NCI-H510A (cell line): ENCODE data around the gene JARID2.

ENCODE experiments used
- DNase-seq: peaks from one replicate; lab custom pipeline; 2025; lab: John Stamatoyannopoulos, UW

Gene JARID2

DNA sequence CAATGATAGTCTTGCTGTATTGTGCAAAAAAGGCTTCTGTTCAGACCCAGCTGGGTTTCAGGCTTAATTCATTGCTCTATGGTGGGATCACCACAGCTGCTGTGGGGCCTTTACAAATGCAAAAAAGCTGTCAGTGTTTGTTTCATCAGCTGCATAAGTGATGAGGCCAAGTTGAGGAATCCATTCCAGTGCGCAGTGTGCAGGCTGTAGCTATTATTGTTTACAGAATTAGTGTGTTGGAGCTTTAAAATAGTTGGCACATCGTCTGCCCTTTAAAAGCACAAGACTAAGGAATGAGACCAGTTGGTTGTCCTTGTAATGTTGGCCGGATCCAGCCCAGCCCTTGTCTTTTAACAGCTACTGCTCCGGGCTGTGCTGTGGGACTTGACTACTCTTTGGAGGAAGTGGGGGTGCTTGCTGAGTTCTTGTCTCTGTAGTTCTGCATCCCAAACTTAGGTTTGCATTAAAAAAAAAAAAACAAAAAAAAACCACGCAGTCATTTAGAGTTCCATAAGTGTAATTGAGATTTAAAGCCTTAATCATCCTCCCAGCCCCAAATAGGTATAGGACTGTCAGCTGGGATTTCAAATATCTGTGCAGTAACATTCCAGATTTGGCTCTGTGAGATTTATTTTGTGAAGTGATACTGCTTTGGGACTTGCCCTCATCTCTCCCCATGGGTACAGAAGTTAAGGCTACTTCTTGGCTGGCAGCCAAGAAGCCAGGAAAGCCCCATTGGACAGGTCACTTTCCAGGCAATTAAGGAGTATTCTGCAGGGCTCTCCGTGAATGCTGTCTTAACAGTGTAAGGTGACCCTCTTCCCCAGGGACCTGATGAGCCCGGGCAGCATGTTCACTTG is 19.3 kb downstream of the JARID2 start:
- DNase-seq, result no peak

GRCh38 chr6:15265787-15266186 is 19.9 kb downstream of the JARID2 start:
- no peak for DNase-seq

- DNase-seq, result no peak
These were observed 20.6 kb downstream of the JARID2 start for GRCh38 chr6:15266423-15266996.

- DNase-seq, result no peak
These were observed 21.4 kb downstream of the JARID2 start for GRCh38 chr6:15267221-15267620.

DNA sequence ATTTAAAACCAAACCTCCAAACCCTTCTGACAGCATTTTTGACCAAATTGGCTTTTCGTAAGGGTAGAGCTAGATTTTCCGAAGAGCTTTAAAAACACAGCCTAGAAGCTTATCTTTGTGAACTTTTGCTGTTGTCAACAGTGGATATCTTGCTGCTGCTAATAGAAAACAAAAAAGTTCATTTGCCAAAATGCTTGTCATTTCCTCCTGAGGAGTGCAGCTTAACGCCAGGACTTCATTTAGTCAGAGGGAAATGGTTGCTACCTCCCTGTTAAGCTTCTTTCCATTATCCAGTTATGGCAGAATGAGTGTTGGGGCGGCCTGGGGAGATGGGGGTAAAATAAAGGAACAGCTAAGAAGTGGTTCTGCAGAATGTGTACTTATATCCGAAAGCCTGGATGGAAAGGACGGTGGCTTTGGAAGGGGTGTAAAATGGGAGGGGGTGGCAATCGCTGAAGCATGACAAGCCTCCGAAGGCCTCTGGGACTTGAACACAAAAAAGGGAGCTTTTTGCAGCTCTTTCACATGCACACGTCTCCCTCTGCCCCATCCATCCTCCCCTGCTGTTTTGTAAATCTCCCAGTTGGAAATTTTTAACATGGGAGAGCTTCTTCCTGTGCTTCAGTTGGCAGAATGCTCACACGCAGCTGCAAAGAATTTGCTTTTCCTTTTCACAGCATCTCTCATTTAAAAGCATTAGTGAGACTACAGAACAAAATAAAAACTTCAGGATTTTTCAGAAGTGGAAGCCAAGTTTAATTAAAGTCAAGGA is 22.5 kb downstream of the JARID2 start:
- no peak for DNase-seq

- DNase-seq, result no peak
These were observed 23.1 kb downstream of the JARID2 start for GRCh38 chr6:15269011-15269410.

DNA sequence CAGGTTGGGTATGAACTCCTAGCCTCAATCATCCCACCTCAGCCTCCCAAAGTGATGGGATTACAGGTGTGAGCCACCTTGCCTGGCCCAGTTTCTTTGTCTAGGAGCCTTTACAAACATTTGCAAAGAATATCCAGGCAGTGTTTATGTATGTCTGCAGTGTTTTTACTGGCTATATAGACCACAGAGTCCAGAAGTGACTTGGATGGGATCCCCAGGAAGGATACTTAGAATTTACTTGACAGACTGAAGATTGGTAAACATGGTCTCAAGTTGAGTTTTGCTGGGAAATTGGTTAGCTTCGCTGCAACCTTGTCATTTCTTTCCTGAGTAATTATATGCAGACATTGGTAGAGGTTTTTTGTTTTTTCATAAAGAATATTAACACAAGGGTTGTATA is 23.8 kb downstream of the JARID2 start:
- DNase-seq, result no peak

- DNase-seq, result no peak
These were observed 24.5 kb downstream of the JARID2 start for GRCh38 chr6:15270402-15270801.

DNA sequence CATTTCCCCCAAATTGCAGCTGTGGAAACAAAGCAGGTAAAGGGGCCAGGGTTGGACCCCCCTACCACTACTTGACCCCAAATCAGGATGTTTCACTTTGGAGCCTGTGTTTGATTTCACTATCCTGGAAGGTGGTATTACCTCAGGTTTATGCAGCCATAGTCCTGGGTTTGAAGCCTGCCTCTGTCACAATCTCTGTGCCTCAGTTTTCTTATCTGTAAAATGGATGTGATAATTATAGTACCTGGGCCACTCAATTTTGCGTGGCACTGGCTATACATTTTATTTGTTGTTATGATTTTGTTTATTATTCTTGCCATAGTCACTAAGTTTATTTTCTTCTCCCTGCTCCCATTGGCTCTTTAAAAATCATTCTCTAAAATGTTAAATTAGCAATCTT is 26.7 kb downstream of the JARID2 start:
- no peak for DNase-seq

GRCh38 chr6:15274692-15275387 is 29.0 kb downstream of the JARID2 start:
- DNase-seq, result no peak

- DNase-seq, result no peak
These were observed 30.4 kb downstream of the JARID2 start for GRCh38 chr6:15276036-15276985.

- DNase-seq, result no peak
These were observed 33.3 kb downstream of the JARID2 start for GRCh38 chr6:15279047-15279661.

GRCh38 chr6:15280028-15280427 is 34.2 kb downstream of the JARID2 start:
- DNase-seq, result no peak

DNA sequence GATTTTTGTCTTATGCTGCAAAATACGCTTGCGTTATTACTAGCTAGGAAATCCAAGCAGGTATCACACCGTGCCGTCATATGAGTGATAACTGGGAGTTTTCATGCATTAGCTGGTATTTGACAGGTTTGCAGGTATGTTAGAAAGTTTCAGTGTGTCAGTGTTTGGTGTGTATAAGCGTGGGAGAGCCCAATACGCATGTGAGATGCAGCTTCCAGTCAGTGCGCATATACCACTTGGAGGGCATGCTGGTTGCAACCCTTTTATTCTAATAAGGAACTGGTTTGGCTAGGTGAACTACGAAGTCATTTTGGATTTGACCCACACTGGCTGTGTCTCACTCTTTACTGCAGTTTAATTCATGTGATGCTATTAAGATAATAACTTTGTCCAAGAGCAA is 35.1 kb downstream of the JARID2 start:
- DNase-seq, result no peak

DNA sequence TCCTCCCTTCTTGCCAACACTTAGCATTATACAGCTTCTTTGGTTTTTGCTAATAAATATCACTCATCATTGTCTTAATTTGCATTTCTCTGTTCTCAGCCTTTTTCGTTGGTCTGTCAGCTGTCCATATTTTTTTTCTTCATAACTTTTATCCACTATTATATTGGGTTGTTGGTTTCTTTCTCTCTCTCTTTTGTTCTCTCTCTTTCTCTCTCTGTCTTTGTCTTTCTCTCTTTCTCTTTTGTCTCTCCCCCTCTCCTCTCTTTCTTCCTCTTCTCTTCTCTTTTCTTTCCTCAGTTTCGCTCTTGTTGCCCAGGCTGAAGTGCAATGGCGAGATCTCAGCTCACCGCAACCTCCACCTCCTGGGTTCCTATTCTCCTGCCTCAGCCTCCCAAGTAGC is 36.5 kb downstream of the JARID2 start:
- no peak for DNase-seq

DNA sequence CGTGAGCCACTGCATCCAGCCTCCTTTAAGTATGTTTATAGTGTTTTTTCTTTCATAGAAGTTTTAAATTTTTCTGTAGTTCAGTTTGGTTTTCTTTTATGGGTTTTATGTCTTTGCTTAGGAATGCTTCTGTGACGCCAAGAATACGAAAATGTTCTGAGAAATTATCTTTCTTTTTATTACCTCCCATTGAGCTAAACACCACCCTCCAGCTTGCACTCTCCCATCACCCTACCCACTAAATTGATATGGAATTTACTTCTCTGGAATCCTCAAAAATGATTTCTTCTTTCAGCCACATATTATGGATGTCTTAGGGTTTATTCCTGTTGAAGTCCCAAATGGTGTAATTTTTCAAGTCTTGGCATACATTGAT is 38.1 kb downstream of the JARID2 start:
- no peak for DNase-seq

- DNase-seq, result no peak
These were observed 38.9 kb downstream of the JARID2 start for GRCh38 chr6:15284743-15285142.

DNA sequence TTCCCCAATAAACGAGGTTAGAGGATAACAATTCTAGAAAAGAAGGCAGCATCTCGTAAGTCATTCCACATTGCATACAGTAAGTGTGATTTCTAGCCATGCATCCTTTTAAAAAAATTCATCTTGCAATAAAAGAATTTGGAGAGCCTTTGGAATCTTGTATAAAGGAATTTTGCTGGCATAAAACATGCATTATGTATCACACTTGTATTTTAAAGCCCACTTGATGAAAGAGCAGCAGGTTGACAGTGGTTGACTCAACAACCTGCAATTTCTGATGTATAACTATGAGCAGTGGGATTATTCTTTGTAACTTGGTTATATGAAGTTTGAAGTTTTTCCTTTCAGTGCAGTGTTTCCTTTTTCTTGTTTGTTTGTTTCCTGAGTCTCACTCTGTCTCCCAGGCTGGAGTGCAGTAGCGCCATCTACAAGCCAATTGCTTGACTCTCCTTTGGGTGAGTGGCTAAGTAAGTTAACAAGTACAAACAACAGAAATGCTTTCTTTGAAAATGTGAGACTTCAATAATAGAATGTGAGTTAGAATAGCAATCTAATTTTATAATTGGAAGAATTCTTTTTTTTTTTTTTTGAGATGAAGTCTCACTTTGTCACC is 39.9 kb downstream of the JARID2 start:
- DNase-seq, result no peak

- DNase-seq, result no peak
These were observed 42.0 kb downstream of the JARID2 start for GRCh38 chr6:15287670-15288375.

DNA sequence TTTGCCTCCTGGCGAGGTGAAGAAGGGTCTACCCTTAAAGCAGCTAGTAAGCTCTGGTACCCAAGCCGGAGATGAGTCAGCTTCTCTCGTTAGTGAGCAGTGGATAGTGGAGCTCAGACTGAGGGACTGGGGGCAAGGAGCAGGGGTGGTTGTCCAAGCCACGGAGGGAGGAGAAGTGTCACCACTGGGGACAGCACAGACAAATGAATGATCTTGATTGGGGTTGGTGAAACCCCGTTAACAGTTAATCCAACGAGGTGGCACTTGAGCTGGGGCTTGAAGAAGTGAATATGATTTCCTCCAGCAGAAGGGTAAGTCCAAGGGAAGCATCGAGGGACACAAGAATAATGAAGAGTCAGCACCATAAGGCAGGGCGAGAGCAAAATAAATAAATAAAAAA is 43.0 kb downstream of the JARID2 start:
- no peak for DNase-seq
